ENCODE data around the gene FGF1.

- TF ChIP-seq, protein P1, sequence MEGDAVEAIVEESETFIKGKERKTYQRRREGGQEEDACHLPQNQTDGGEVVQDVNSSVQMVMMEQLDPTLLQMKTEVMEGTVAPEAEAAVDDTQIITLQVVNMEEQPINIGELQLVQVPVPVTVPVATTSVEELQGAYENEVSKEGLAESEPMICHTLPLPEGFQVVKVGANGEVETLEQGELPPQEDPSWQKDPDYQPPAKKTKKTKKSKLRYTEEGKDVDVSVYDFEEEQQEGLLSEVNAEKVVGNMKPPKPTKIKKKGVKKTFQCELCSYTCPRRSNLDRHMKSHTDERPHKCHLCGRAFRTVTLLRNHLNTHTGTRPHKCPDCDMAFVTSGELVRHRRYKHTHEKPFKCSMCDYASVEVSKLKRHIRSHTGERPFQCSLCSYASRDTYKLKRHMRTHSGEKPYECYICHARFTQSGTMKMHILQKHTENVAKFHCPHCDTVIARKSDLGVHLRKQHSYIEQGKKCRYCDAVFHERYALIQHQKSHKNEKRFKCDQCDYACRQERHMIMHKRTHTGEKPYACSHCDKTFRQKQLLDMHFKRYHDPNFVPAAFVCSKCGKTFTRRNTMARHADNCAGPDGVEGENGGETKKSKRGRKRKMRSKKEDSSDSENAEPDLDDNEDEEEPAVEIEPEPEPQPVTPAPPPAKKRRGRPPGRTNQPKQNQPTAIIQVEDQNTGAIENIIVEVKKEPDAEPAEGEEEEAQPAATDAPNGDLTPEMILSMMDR (IDR thresholded peaks at IDR 0.05): no peak
- TF ChIP-seq POLR2A (IDR thresholded peaks at IDR 0.05): no peak
These were observed 40.4 kb downstream of the FGF1 start for GRCh38 chr5:142645456-142645855.
